Lung (tissue), 12 donors: ENCODE data around the gene MED12L. TPM values are rescaled to one million over a fixed set of nuclear protein-coding genes. Genes with fewer than 3 reads are reported as not detected.

ENCODE experiments used
- ATAC-seq: fragments of 200-7000 bp; cut with Tn5 transposase; one replicate; pipeline ENCODE4 v1.9.1; 2020; ENCODE audit warnings: moderate number of reproducible peaks; ENCODE audit not compliant: insufficient read depth, low FRiP score
- DNase-seq, 3 donors: peaks; one replicate each; pipeline ENCODE4 v3.0.0-alpha.2; 2013 to 2017
- H3K27ac ChIP-seq, 2 donors: one replicate each; pipeline ENCODE4 v1.5.1; 2013; ENCODE audit warnings: mild to moderate bottlenecking in 2 of 2, moderate library complexity in 2 of 2, control low read depth in 1 of 2, inconsistent platforms in 1 of 2, low read depth in 1 of 2, low read length in 1 of 2
- H3K27me3 ChIP-seq, 3 donors: one replicate each; pipeline ENCODE4 v1.5.1; 2013; ENCODE audit warnings: low read length in 2 of 3; ENCODE audit not compliant: control insufficient read depth in 3 of 3, insufficient read depth in 3 of 3
- H3K36me3 ChIP-seq, 4 donors: one replicate each; pipeline ENCODE4 v1.5.1; 2013; ENCODE audit warnings: low read length in 4 of 4, mild to moderate bottlenecking in 1 of 4, moderate library complexity in 1 of 4; ENCODE audit not compliant: control insufficient read depth in 4 of 4, insufficient read depth in 4 of 4
- H3K4me1 ChIP-seq, 5 donors: one replicate each; pipeline ENCODE4 v1.5.1; 2013; ENCODE audit warnings: low read length in 5 of 5, mild to moderate bottlenecking in 2 of 5, moderate library complexity in 1 of 5; ENCODE audit not compliant: control insufficient read depth in 5 of 5, insufficient read depth in 5 of 5
- H3K4me3 ChIP-seq: one replicate; pipeline ENCODE4 v1.5.1; 2013; ENCODE audit warnings: mild to moderate bottlenecking, control low read depth, moderate library complexity
- H3K9ac ChIP-seq, 2 donors: one replicate each; pipeline ENCODE4 v1.5.1; 2013; ENCODE audit warnings: low read length in 2 of 2, control low read depth in 1 of 2; ENCODE audit not compliant: insufficient read depth in 1 of 2
- H3K9me3 ChIP-seq, 4 donors: one replicate each; pipeline ENCODE4 v1.5.1; 2013; ENCODE audit warnings: low read length in 3 of 4, mild to moderate bottlenecking in 1 of 4, moderate library complexity in 1 of 4; ENCODE audit not compliant: control insufficient read depth in 4 of 4, insufficient read depth in 3 of 4
- WGBS, 2 donors: extraction: QIAGEN DNeasy Blood & Tissue Kit; methylation state at CpG; one replicate each; pipeline ENCODE4 v1.1.7; 2013; 5-methylcytosine and 5-hydroxymethylcytosine counted together
- polyA plus RNA-seq, 2 donors: library from polyadenylated mRNA; stranded (reverse); fragments of 200-250 nt; gene quantifications; one replicate each; pipeline ENCODE4 v1.2.1, GENCODE V29; 2013
- total RNA-seq, 2 donors: library from RNA; depleted of rRNA in 1 of 2; stranded (reverse); fragments of >200 nt in 1 of 2; gene quantifications; one replicate each; pipeline ENCODE4 v1.2.1, GENCODE V29; 2014 to 2021
- TF ChIP-seq, protein P1 (sequence below): IDR thresholded peaks from 2 replicates; pipeline ENCODE4 v1.5.1; 2012; ENCODE audit warnings: mild to moderate bottlenecking; ENCODE audit errors: control extremely low read depth, extremely low read depth
- donor health status: control.
- donor health status: control.
- donor health status: Bipolar disorder and iron deficiency.
- donor health status: healthy.
- donor health status: DM: yes; HTN: yes; CAD: no.

MED12L gene
- total and polyA plus RNA-seq, 4 donors: 0.02 to 0.82 (median 0.30) TPM

DNA sequence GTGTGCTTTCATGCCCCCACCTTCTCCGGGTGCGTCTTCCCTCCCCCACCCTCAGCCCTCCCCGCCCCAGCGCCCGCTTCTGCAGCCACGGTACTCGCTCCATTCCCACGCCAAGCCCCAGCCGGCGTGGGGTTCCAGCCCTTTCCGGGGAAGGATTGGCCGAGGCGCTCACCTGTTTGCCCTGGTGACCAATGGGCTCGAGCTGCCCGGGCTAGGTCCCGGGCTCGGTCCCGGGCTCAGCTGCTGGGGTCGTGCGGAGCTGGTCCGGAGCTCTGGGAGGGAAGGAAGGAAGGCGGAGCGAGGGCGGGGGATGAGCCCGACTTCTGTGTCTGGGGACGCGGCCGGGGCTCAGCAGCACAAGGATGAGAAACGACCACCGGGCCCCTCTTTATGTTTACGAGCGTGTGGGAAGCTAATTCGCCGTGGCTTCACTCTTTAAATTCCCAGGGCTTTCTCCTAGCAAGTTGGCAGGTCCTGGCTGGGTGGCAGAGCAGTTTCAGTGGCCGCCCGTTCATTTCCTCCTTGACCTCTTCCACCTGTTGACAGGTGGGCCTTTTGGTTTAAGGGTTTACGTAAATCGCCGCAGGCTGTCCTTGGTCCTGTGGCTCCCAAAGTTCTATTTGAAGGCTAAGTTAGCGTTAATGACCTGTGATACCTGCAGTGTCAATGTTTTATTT is 375.4 kb downstream of the MED12L start, which contains the start of gene IGSF10:
IGSF10 (minus strand) TSS at position 288 of the 677 bp plus-strand sequence. CDS start 2,352 bp downstream, outside the sequence.
- Histone ChIP-seq H3K4me3 (peak within 1 kb of the TSS; percentile 54), H3K9me3 (no peaks in the 10 kb centered on the region), H3K27me3 (no peaks in the 10 kb centered on the region), H3K27ac (peak within 1 kb of the TSS in 1 of 2 donors; percentile 75), H3K4me1 (peaks cover 0 to 22% (median 3%) of the 10 kb centered on the region in 5 donors), H3K36me3 (peaks cover 0 to 10% (median 5%) of the 10 kb centered on the region in 4 donors), H3K9ac (peak within 1 kb of the TSS; percentile 26 to 82)
- peak; percentile 49 to 60 (median 57) for DNase-seq
- WGBS, 2 donors: 19 to 26% methylated on average over 40 of the region's 40 CpGs
- peak; percentile 79 for ATAC-seq
- TF ChIP-seq, protein P1, sequence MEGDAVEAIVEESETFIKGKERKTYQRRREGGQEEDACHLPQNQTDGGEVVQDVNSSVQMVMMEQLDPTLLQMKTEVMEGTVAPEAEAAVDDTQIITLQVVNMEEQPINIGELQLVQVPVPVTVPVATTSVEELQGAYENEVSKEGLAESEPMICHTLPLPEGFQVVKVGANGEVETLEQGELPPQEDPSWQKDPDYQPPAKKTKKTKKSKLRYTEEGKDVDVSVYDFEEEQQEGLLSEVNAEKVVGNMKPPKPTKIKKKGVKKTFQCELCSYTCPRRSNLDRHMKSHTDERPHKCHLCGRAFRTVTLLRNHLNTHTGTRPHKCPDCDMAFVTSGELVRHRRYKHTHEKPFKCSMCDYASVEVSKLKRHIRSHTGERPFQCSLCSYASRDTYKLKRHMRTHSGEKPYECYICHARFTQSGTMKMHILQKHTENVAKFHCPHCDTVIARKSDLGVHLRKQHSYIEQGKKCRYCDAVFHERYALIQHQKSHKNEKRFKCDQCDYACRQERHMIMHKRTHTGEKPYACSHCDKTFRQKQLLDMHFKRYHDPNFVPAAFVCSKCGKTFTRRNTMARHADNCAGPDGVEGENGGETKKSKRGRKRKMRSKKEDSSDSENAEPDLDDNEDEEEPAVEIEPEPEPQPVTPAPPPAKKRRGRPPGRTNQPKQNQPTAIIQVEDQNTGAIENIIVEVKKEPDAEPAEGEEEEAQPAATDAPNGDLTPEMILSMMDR: no peak

DNA sequence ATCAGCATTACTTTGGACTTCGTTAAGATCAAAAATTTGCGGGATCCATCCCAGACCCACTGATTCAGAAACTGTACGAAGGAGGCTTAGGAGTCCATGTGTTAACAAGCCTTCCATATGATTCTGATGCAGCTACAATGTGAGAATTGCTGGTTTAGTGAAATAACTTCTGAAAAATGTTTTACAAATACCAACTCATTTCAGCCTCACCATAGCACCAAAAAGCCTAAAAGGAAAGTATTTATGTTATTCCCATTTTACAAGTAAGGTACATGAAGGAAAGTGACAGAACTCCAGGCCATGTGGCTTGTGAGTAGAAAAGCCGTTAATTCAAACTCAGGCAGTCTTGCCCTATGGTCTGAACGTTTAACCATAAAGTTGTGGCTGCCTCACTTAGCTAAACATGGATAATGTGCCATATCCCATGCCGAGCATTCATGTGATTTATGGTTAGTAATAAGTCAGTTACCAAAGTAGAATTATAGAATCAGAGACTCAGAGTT is 376.9 kb downstream of the MED12L start:
- H3K27ac ChIP-seq: no peak overlapping the region
- no peaks in the 10 kb centered on the region for H3K9me3 ChIP-seq
- no peaks in the 10 kb centered on the region for H3K27me3 ChIP-seq
- 90 to 92% methylated on average over 6 of the region's 6 CpGs for WGBS, 2 donors
- H3K36me3 ChIP-seq: peaks cover 0 to 3% (median 0%) of the 10 kb centered on the region in 4 donors
- ATAC-seq: no peak
- H3K4me1 ChIP-seq: peaks cover 0 to 22% (median 3%) of the 10 kb centered on the region in 5 donors
- H3K4me3 ChIP-seq: no peak overlapping the region
- no peak overlapping the region for H3K9ac ChIP-seq
- TF ChIP-seq, protein P1: no peak
- DNase-seq: no peak

DNA sequence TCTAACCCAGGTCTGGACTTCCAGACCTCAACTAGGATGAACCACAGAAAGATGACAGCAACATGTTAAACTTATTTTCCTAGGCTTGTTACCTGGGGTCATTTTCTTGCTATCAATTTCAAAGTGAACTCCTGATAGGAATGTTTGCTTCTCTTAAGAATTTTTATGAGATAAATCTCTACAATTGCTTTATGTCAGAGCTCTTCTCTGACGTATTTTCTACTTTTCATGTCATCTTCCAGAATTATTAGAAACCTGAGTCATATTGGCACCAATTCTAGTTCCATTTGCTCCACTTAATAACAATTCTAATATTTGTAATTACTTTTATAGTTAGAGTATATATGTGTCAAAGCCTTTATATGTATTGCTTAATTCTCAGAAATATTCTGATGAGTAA is 377.5 kb downstream of the MED12L start:
- no peaks in the 10 kb centered on the region for H3K9me3 ChIP-seq
- H3K4me3 ChIP-seq: no peak overlapping the region
- 78 to 86% methylated on average over 1 of the region's 1 CpG for WGBS, 2 donors
- DNase-seq: no peak
- H3K27me3 ChIP-seq: no peaks in the 10 kb centered on the region
- peaks cover 0 to 3% (median 0%) of the 10 kb centered on the region in 4 donors for H3K36me3 ChIP-seq
- no peak for ATAC-seq
- no peak overlapping the region for H3K9ac ChIP-seq
- no peak overlapping the region for H3K27ac ChIP-seq
- peaks cover 0 to 22% (median 3%) of the 10 kb centered on the region in 5 donors for H3K4me1 ChIP-seq
- TF ChIP-seq, protein P1: no peak
